ENCODE data around the gene TNP2. TPM values are rescaled to one million over a fixed set of nuclear protein-coding genes. Genes with fewer than 3 reads are reported as not detected.

TNP2 gene
- total and polyA plus RNA-seq, 2 donors (not counting 3 experiments of a cell fraction or from before 2014, with no cell fraction given): not detected

DNA sequence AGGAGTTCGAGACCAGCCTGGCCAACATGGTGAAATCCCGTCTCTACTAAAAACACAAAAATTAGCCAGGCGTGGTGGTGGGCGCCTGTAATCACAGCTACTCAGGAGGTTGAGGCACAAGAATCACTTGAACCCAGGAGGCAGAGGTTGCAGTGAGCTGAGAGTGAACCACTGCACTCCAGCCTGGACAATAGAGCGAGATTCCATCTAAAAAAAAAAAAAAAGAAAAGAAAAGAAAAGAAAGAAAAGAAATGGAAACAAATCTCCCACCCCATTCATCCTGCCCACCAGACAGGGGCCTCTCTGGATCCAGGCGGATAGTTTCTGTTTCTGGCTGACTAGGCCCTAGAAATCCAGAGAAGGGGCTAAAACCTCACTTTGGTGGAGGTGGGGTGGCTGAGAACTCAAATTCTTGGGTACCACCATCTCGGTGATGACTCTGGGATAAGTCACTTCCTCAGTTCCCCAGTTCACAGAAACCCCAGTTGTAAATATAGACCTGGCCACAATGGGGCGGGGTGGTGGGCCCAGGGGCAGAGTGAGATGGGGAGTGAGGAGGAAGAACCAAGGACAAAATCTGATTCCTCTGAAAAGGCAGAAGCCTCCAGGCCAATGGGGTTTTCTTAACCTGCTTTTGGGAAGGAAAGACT, 35.3 kb downstream of the TNP2 start:
- H3K36me3 ChIP-seq (ENCODE audit: control insufficient read depth in 2 of 2, extremely low read depth in 1 of 2, insufficient read depth in 2 of 2, low read length in 2 of 2): no peaks in the 10 kb centered on the region
- H3K9me1 ChIP-seq (replicated peaks; ENCODE audit: control insufficient read depth, extremely low read depth, insufficient read depth, low read length): no peaks in the 10 kb centered on the region
- no peak overlapping the region for H3K9ac ChIP-seq (replicated peaks; ENCODE audit: extremely low read depth, insufficient read depth, low read length)
- no peak overlapping the region for H2AFZ ChIP-seq (ENCODE audit: low read depth, low read length)
- TF ChIP-seq, protein P1, sequence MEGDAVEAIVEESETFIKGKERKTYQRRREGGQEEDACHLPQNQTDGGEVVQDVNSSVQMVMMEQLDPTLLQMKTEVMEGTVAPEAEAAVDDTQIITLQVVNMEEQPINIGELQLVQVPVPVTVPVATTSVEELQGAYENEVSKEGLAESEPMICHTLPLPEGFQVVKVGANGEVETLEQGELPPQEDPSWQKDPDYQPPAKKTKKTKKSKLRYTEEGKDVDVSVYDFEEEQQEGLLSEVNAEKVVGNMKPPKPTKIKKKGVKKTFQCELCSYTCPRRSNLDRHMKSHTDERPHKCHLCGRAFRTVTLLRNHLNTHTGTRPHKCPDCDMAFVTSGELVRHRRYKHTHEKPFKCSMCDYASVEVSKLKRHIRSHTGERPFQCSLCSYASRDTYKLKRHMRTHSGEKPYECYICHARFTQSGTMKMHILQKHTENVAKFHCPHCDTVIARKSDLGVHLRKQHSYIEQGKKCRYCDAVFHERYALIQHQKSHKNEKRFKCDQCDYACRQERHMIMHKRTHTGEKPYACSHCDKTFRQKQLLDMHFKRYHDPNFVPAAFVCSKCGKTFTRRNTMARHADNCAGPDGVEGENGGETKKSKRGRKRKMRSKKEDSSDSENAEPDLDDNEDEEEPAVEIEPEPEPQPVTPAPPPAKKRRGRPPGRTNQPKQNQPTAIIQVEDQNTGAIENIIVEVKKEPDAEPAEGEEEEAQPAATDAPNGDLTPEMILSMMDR (IDR thresholded peaks at IDR 0.05; ENCODE audit: extremely low read depth in 1 of 2, insufficient read depth in 1 of 2, low read depth in 1 of 2, low read length in 2 of 2): no peak
- TF ChIP-seq GATA2 (IDR thresholded peaks at IDR 0.05; ENCODE audit: insufficient read depth, insufficient read length, low read depth, low read length): no peak
- TF ChIP-seq POLR2A (IDR thresholded peaks at IDR 0.05; ENCODE audit: low read depth, low read length): no peak
- TF ChIP-seq POLR2AphosphoS5 (IDR thresholded peaks at IDR 0.05; ENCODE audit: insufficient read depth, low read depth, low read length): no peak
- TF ChIP-seq, protein P2, sequence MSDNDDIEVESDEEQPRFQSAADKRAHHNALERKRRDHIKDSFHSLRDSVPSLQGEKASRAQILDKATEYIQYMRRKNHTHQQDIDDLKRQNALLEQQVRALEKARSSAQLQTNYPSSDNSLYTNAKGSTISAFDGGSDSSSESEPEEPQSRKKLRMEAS (IDR thresholded peaks at IDR 0.05; ENCODE audit: insufficient read depth, insufficient read length): no peak
- TF ChIP-seq EZH2 (IDR thresholded peaks at IDR 0.05; ENCODE audit: borderline replicate concordance, low read depth, low read length, severe bottlenecking): no peak
- no TSS peak for BruUV-seq (replicated peaks)
- H3K4me2 ChIP-seq (ENCODE audit: insufficient read depth, low read length): no peak overlapping the region
- POLR2A ChIA-PET: no interaction called here
- no peaks in the 10 kb centered on the region for H3K9me3 ChIP-seq (replicated peaks; ENCODE audit: control insufficient read depth, insufficient read depth, low read length)
- H3K4me3 ChIP-seq (replicated peaks in 1 of 3; ENCODE audit: insufficient read depth in 1 of 3, low read depth in 1 of 3, low read length in 3 of 3): no peak overlapping the region
- no peaks in the 10 kb centered on the region for H4K20me1 ChIP-seq (replicated peaks; ENCODE audit: control insufficient read depth, extremely low read depth, insufficient read depth, low read length)
- DNase-seq (ENCODE audit: low read depth, low spot score) (no peak), FAIRE-seq (no peak)
- no peak overlapping the region for H3K27ac ChIP-seq (ENCODE audit: insufficient read depth, low read depth, low read length)
- intact Hi-C loops (cut with micrococcal nuclease) (no loop called here), dilution Hi-C loops (cut with MboI; ENCODE audit: extremely low pct_ligation_motif_present, low sequenced_read_pairs) (no loop called here)
- H3K27me3 ChIP-seq (ENCODE audit: control insufficient read depth in 2 of 2, insufficient read depth in 2 of 2, low read length in 2 of 2): no peaks in the 10 kb centered on the region
- CTCF ChIA-PET: no interaction called here
- H3K79me2 ChIP-seq (ENCODE audit: control insufficient read depth, insufficient read depth, low read length): no peaks in the 10 kb centered on the region
- H3K4me1 ChIP-seq (ENCODE audit: control insufficient read depth, extremely low read depth, insufficient read depth, low read length): no peaks in the 10 kb centered on the region
